ENCODE measurements around the gene PNMT. TPM values are rescaled to one million over a fixed set of nuclear protein-coding genes. Genes with fewer than 3 reads are reported as not detected.

PNMT gene
- total RNA-seq, 1 donor from 2014 or later: not detected

DNA sequence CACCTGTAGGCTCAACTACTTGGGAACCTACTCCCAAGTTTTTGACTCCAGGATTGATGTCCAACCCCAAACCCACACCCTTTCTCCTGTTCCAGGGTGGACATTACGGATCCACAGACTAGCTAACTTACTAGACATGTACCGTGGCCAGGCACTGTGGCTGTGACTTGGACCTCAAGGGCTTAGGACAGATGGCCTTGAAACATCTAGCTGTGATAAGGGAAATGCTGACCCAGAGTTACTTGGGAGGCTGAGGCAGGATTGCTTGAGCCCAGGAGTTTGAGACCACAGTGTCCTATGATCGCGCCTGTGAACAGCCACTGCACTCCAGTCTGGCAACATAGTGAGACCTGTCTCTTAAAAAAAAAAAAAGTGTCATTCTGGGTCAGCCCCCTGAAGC is 27.2 kb upstream of the PNMT start:
- H3K36me3 ChIP-seq (ENCODE audit: control insufficient read depth, insufficient read depth, low read length): no peaks in the 10 kb centered on the region
- no peaks in the 10 kb centered on the region for H3K27me3 ChIP-seq (ENCODE audit: control insufficient read depth, insufficient read depth, low read length)
- DNase-seq (ENCODE audit: low read depth) (no peak), FAIRE-seq (no peak)
- TF ChIP-seq, protein P1, sequence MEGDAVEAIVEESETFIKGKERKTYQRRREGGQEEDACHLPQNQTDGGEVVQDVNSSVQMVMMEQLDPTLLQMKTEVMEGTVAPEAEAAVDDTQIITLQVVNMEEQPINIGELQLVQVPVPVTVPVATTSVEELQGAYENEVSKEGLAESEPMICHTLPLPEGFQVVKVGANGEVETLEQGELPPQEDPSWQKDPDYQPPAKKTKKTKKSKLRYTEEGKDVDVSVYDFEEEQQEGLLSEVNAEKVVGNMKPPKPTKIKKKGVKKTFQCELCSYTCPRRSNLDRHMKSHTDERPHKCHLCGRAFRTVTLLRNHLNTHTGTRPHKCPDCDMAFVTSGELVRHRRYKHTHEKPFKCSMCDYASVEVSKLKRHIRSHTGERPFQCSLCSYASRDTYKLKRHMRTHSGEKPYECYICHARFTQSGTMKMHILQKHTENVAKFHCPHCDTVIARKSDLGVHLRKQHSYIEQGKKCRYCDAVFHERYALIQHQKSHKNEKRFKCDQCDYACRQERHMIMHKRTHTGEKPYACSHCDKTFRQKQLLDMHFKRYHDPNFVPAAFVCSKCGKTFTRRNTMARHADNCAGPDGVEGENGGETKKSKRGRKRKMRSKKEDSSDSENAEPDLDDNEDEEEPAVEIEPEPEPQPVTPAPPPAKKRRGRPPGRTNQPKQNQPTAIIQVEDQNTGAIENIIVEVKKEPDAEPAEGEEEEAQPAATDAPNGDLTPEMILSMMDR (IDR thresholded peaks at IDR 0.05; ENCODE audit: insufficient read depth, low read length, severe bottlenecking): no peak
- H3K4me3 ChIP-seq (ENCODE audit: low read depth, low read length): no peak overlapping the region

DNA sequence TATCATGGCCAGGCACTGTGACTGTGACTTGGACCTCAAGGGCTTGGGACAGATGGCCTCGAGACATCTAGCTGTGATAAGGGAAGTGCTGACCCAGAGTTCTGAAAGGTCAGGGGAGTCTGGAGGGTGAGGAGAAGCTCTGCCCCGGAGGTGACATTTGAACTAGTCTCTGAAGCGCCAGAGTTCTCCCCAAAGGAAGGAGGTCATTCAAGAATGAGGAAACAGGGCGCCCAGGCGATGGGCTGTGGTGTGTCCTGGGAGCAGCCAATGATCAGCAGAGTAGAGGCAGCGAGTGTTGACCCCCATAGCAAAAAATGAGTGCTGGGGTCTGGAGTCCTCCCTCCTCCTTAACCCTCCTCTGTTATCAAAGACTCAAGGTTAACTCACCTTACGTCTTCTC is 26.4 kb upstream of the PNMT start:
- DNase-seq (ENCODE audit: low read depth): no peak
- Histone ChIP-seq H3K4me3 (ENCODE audit: low read depth, low read length) (no peak overlapping the region), H3K36me3 (ENCODE audit: control insufficient read depth, insufficient read depth, low read length) (no peaks in the 10 kb centered on the region), H3K27me3 (ENCODE audit: control insufficient read depth, insufficient read depth, low read length) (no peaks in the 10 kb centered on the region)
- FAIRE-seq: no peak
- TF ChIP-seq, protein P1 (IDR thresholded peaks at IDR 0.05; ENCODE audit: insufficient read depth, low read length, severe bottlenecking): no peak

DNA sequence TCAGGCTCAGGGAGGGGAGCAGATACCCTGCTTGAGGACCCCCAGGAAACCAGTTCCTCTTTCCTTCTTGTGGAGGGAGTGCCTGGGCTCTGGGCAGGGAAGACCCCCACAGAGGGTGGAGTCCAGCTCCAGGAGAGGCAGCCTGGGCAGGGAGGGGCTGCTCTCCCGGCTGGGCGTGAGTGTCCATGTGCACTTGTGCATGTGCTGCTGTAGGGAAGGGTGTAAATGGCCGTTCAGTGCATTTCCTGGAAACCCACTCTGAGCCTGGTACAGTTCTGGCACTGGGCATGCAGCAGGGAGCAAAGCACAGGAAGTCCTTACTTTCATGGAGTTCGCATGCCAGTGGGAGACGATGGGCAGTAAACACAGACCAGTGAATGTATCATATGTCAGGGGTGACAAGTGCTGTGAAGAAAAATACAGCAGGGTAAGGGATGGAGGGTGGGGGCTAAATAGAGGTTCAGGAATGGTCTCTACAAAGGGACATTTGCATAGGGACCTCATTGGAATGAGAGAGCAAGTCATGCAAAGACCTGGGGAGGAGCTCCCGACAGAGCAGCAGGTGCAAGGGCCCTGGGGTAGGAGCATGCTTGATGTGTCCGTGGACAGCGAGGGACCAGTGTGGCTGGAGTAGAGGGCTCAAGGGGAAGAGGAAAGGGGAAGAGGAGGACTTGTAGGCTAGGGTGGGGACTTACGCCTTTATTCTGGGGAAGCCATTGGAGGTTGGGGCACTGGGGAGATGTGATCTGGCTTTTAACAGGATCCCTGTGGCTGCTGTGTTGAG is 25.8 kb upstream of the PNMT start:
- peak; percentile 13 for FAIRE-seq
- H3K27me3 ChIP-seq (ENCODE audit: control insufficient read depth, insufficient read depth, low read length): no peaks in the 10 kb centered on the region
- DNase-seq (ENCODE audit: low read depth): no peak
- TF ChIP-seq, protein P1 (IDR thresholded peaks at IDR 0.05; ENCODE audit: insufficient read depth, low read length, severe bottlenecking): no peak
- no peaks in the 10 kb centered on the region for H3K36me3 ChIP-seq (ENCODE audit: control insufficient read depth, insufficient read depth, low read length)
- H3K4me3 ChIP-seq (ENCODE audit: low read depth, low read length): no peak overlapping the region

DNA sequence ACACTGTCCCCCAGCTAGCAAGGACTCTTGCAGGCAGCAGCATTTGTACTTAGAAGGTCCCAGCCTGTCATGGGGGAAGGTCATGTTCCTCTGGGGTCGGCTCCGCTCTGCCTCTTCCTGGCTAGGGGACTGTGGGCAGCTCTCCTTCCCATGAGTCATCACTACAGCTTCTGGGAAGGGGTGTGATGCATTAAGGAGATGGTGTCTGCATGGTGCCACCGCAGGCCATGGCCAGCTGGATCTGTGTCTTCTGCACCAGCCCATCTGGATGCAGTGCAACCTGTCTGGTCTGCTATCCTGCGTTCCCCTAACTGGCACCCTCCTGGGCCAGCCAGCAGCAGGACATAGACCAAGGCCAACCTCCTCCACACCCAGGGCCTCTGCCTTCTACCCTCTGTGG is 25.0 kb upstream of the PNMT start:
- TF ChIP-seq, protein P1 (IDR thresholded peaks at IDR 0.05; ENCODE audit: insufficient read depth, low read length, severe bottlenecking): no peak
- Histone ChIP-seq H3K4me3 (ENCODE audit: low read depth, low read length) (no peak overlapping the region), H3K27me3 (ENCODE audit: control insufficient read depth, insufficient read depth, low read length) (no peaks in the 10 kb centered on the region), H3K36me3 (ENCODE audit: control insufficient read depth, insufficient read depth, low read length) (no peaks in the 10 kb centered on the region)
- no peak for FAIRE-seq
- DNase-seq (ENCODE audit: low read depth): no peak

DNA sequence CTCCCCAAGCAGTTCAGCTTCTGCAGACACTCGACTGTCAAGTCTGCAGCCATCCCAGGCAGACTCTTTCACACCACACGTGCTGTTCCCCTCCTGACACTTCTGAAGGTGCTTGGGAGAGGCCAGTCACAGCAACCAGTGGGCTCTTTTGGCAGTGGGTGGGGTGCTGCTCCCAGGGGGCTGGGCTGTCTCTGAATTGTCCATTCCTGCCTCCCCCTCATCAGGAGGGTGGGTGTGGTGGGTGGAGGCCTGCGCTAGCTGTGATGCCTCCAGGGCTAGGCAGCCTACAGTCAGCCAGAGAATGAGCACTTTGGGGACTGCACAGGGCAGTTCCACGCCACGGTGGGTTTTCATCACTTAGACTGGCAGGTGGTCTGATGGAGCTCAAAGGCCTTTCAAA is 21.0 kb upstream of the PNMT start:
- FAIRE-seq (no peak), DNase-seq (ENCODE audit: low read depth) (no peak)
- no peak overlapping the region for H3K4me3 ChIP-seq (ENCODE audit: low read depth, low read length)
- H3K27me3 ChIP-seq (ENCODE audit: control insufficient read depth, insufficient read depth, low read length): no peaks in the 10 kb centered on the region
- TF ChIP-seq, protein P1 (IDR thresholded peaks at IDR 0.05; ENCODE audit: insufficient read depth, low read length, severe bottlenecking): no peak
- H3K36me3 ChIP-seq (ENCODE audit: control insufficient read depth, insufficient read depth, low read length): no peaks in the 10 kb centered on the region
